HEK293 (cell line): ENCODE measurements around the gene KLK13.

Experiments
- CTCF ChIA-PET: fragments of 350-600 bp; formaldehyde crosslinking; extraction: SDS; loops from one replicate; lab custom pipeline; 2021; ENCODE audit warnings: antibody characterized with exemption; lab: Yijun Ruan, JAX
- POLR2A ChIA-PET: fragments of 300-600 bp; formaldehyde crosslinking; extraction: SDS; loops from one replicate; lab custom pipeline; 2020; ENCODE audit warnings: antibody characterized with exemption, inconsistent platforms; lab: Yijun Ruan, JAX
- H3K27ac ChIP-seq: fragments of 200-500 bp; sonication (Bioruptor generic); 2 replicates; pipeline ENCODE4 v1.5.1; 2014; ENCODE audit warnings: low read depth, low read length, control low read depth, inconsistent platforms; ENCODE audit errors: extremely low read depth
- H3K36me3 ChIP-seq, 2 experiments: fragments of 200-500 bp in 1 of 2; sonication (Bioruptor generic) in 1 of 2; 1 replicate in 1 of 2; 2 replicates in 1 of 2; pipeline ENCODE4 v1.5.1; 2014 to 2017; ENCODE audit warnings: inconsistent platforms in 2 of 2, low read length in 2 of 2; ENCODE audit not compliant: control insufficient read depth in 2 of 2, insufficient read depth in 1 of 2
- H3K4me1 ChIP-seq: fragments of 200-500 bp; sonication (Bioruptor generic); 2 replicates; pipeline ENCODE4 v1.5.1; 2014; ENCODE audit warnings: mild to moderate bottlenecking, low read length, inconsistent platforms; ENCODE audit not compliant: control insufficient read depth, insufficient read depth
- H3K4me3 ChIP-seq: 2 replicates; pipeline ENCODE4 v1.5.1; 2011; ENCODE audit warnings: low read depth, mild to moderate bottlenecking, control low read depth, low read length, moderate library complexity
- H3K9me3 ChIP-seq: fragments of 200-500 bp; sonication (Bioruptor generic); 2 replicates; pipeline ENCODE4 v1.5.1; 2014; ENCODE audit warnings: low read depth, low read length, inconsistent platforms; ENCODE audit not compliant: control insufficient read depth, insufficient read depth
- EGR2 ChIP-seq: fragments of 450-650 bp; formaldehyde crosslinking; IDR thresholded peaks from 2 replicates; pipeline ENCODE4 v1.5.1; 2016; ENCODE audit warnings: low read depth, missing biosample characterization, missing genetic modification characterization
- PATZ1 ChIP-seq: fragments of 450-650 bp; formaldehyde crosslinking; IDR thresholded peaks from 2 replicates; pipeline ENCODE4 v1.5.1; 2016; ENCODE audit warnings: missing biosample characterization, missing genetic modification characterization
- PRDM10 ChIP-seq: fragments of 450-650 bp; formaldehyde crosslinking; IDR thresholded peaks from 2 replicates; pipeline ENCODE4 v1.5.1; 2016; ENCODE audit warnings: missing biosample characterization, missing genetic modification characterization
- PRDM2 ChIP-seq: fragments of 450-650 bp; formaldehyde crosslinking; IDR thresholded peaks from 2 replicates; pipeline ENCODE4 v1.5.1; 2016; ENCODE audit warnings: missing biosample characterization, missing genetic modification characterization, borderline replicate concordance
- SCRT1 ChIP-seq: fragments of 450-650 bp; formaldehyde crosslinking; IDR thresholded peaks from 2 replicates; pipeline ENCODE4 v1.5.1; 2016; ENCODE audit warnings: missing biosample characterization, missing genetic modification characterization, borderline replicate concordance
- SP2 ChIP-seq: fragments of 450-650 bp; formaldehyde crosslinking; IDR thresholded peaks from 2 replicates; pipeline ENCODE4 v1.5.1; 2016; ENCODE audit warnings: missing biosample characterization, missing genetic modification characterization
- SP7 ChIP-seq: fragments of 450-650 bp; formaldehyde crosslinking; IDR thresholded peaks from 2 replicates; pipeline ENCODE4 v1.5.1; 2016; ENCODE audit warnings: missing biosample characterization, missing genetic modification characterization
- ZNF10 ChIP-seq: fragments of 450-650 bp; formaldehyde crosslinking; IDR thresholded peaks from 2 replicates; pipeline ENCODE4 v1.5.1; 2017; ENCODE audit warnings: missing biosample characterization, missing genetic modification characterization
- ZNF133 ChIP-seq: fragments of 450-650 bp; formaldehyde crosslinking; IDR thresholded peaks from 2 replicates; pipeline ENCODE4 v1.5.1; 2016; ENCODE audit warnings: missing biosample characterization, missing genetic modification characterization
- ZNF16 ChIP-seq: fragments of 450-650 bp; formaldehyde crosslinking; IDR thresholded peaks from 2 replicates; pipeline ENCODE4 v1.5.1; 2016; ENCODE audit warnings: low read depth, missing biosample characterization, missing genetic modification characterization
- ZNF239 ChIP-seq: fragments of 450-650 bp; formaldehyde crosslinking; IDR thresholded peaks from 2 replicates; pipeline ENCODE4 v1.5.1; 2016; ENCODE audit warnings: missing biosample characterization, missing genetic modification characterization
- ZNF354C ChIP-seq: fragments of 450-650 bp; formaldehyde crosslinking; IDR thresholded peaks from 2 replicates; pipeline ENCODE4 v1.5.1; 2016; ENCODE audit warnings: missing biosample characterization, missing genetic modification characterization, low read depth, borderline replicate concordance
- ZNF473 ChIP-seq: fragments of 450-650 bp; formaldehyde crosslinking; IDR thresholded peaks from 2 replicates; pipeline ENCODE4 v1.5.1; 2017; ENCODE audit warnings: missing biosample characterization, missing genetic modification characterization
- ZNF488 ChIP-seq: fragments of 450-650 bp; formaldehyde crosslinking; IDR thresholded peaks from 2 replicates; pipeline ENCODE4 v1.5.1; 2016; ENCODE audit warnings: missing biosample characterization, missing genetic modification characterization
- ZNF510 ChIP-seq: fragments of 450-650 bp; formaldehyde crosslinking; IDR thresholded peaks from 2 replicates; pipeline ENCODE4 v1.5.1; 2018; ENCODE audit warnings: mild to moderate bottlenecking, missing genetic modification characterization, missing biosample characterization; ENCODE audit not compliant: insufficient replicate concordance
- ZNF560 ChIP-seq: fragments of 450-650 bp; formaldehyde crosslinking; IDR thresholded peaks from 2 replicates; pipeline ENCODE4 v1.5.1; 2017; ENCODE audit warnings: missing biosample characterization, missing genetic modification characterization, borderline replicate concordance
- ZNF580 ChIP-seq: fragments of 450-650 bp; formaldehyde crosslinking; IDR thresholded peaks from 2 replicates; pipeline ENCODE4 v1.5.1; 2016; ENCODE audit warnings: missing biosample characterization, missing genetic modification characterization
- ZNF639 ChIP-seq: fragments of 450-650 bp; formaldehyde crosslinking; IDR thresholded peaks from 2 replicates; pipeline ENCODE4 v1.5.1; 2016; ENCODE audit warnings: missing biosample characterization, missing genetic modification characterization
- ZNF658 ChIP-seq: fragments of 450-650 bp; formaldehyde crosslinking; IDR thresholded peaks from 2 replicates; pipeline ENCODE4; 2016; ENCODE audit warnings: missing biosample characterization, missing genetic modification characterization
- ZSCAN18 ChIP-seq: fragments of 450-650 bp; formaldehyde crosslinking; IDR thresholded peaks from 2 replicates; pipeline ENCODE4 v1.5.1; 2016; ENCODE audit warnings: missing biosample characterization, missing genetic modification characterization

KLK13 gene

GRCh38 chr19:51027126-51027806, 37.6 kb downstream of the KLK13 start:
- Histone ChIP-seq H3K36me3 (no peaks in the 10 kb centered on the region), H3K27ac (no peak overlapping the region), H3K4me1 (no peaks in the 10 kb centered on the region), H3K9me3 (no peaks in the 10 kb centered on the region), H3K4me3 (no peak overlapping the region)
- POLR2A ChIA-PET: no interaction called here
- no peak for TF ChIP-seq SCRT1
- no peak for TF ChIP-seq ZNF16 (tag by site-specific recombination)
- TF ChIP-seq ZNF580 (tag by site-specific recombination): no peak
- no peak for TF ChIP-seq EGR2 (tag by site-specific recombination)
- TF ChIP-seq ZNF658: no peak
- TF ChIP-seq ZNF510: no peak
- TF ChIP-seq ZNF10 (tag by site-specific recombination): no peak
- TF ChIP-seq ZNF560 (tag by site-specific recombination): no peak
- TF ChIP-seq PRDM10 (tag by site-specific recombination): no peak
- no peak for TF ChIP-seq SP7 (tag by site-specific recombination)
- no peak for TF ChIP-seq SP2 (tag by site-specific recombination)
- TF ChIP-seq ZNF354C: no peak
- TF ChIP-seq ZNF639 (tag by site-specific recombination): no peak
- no peak for TF ChIP-seq ZNF488 (tag by site-specific recombination)
- TF ChIP-seq ZNF133 (tag by site-specific recombination): no peak
- TF ChIP-seq ZNF473 (tag by site-specific recombination): no peak
- no peak for TF ChIP-seq PATZ1
- TF ChIP-seq ZSCAN18 (tag by site-specific recombination): no peak
- no peak for TF ChIP-seq PRDM2 (tag by site-specific recombination)
- TF ChIP-seq ZNF239: no peak
- CTCF ChIA-PET: interaction anchor here (1.9 kb wide), 1 partner anchor 11 kb away, joined by 8 read pairs; no protein-coding TSS in a partner anchor
